ENCODE measurements around the gene FLACC1. TPM values are rescaled to one million over a fixed set of nuclear protein-coding genes. Genes with fewer than 3 reads are reported as not detected.
A peak's percentile ranks its signal among the peaks of the same experiment; 100 is the strongest.

The FLACC1 gene
- total and polyA plus RNA-seq, 9 of the 15 experiments (the other 6 are each of a cell fraction or from before 2014, with no cell fraction given), result 0.07 to 0.68 (median 0.22) TPM; not detected in 2

- TF ChIP-seq ZNF318 (IDR thresholded peaks at IDR 0.05; ENCODE audit: borderline replicate concordance in 1 of 2, low read depth in 1 of 2) (no peak), SNAPC5 (CRISPR knock-in tag; IDR thresholded peaks at IDR 0.05) (no peak), MTA1 (IDR thresholded peaks at IDR 0.05; ENCODE audit: borderline replicate concordance) (no peak), CCAR2 (IDR thresholded peaks at IDR 0.05; ENCODE audit: low read depth, low read length) (no peak), ZNF384 (IDR thresholded peaks at IDR 0.05; ENCODE audit: low read depth, low read length) (peak; percentile 61)
These were observed 45.8 kb upstream of the FLACC1 start (continued) for GRCh38 chr2:201402651-201403562.
